ENCODE data around the gene BABAM2.

DNA sequence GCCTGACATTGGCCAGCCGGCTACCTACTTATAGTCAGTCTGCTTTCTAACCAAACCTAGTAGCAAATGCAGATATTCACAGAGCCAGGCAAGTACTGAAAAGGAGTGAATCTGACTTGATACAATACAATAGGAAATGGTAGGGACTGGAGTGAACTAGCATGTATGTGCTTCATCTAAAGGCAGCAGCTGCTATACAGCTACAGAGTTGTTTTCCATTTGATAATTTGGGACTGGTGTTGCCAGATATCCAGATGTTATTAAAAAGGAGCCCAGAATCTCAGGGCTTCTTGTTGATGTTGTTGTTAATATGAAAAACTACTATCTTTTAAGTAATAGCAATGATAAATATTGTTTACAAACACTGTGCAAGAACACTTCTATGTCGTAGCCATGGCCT is 159.4 kb downstream of the BABAM2 start:
- TF ChIP-seq, protein P1, sequence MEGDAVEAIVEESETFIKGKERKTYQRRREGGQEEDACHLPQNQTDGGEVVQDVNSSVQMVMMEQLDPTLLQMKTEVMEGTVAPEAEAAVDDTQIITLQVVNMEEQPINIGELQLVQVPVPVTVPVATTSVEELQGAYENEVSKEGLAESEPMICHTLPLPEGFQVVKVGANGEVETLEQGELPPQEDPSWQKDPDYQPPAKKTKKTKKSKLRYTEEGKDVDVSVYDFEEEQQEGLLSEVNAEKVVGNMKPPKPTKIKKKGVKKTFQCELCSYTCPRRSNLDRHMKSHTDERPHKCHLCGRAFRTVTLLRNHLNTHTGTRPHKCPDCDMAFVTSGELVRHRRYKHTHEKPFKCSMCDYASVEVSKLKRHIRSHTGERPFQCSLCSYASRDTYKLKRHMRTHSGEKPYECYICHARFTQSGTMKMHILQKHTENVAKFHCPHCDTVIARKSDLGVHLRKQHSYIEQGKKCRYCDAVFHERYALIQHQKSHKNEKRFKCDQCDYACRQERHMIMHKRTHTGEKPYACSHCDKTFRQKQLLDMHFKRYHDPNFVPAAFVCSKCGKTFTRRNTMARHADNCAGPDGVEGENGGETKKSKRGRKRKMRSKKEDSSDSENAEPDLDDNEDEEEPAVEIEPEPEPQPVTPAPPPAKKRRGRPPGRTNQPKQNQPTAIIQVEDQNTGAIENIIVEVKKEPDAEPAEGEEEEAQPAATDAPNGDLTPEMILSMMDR (IDR thresholded peaks at IDR 0.05) = no peak
- TF ChIP-seq POLR2A (IDR thresholded peaks at IDR 0.05) = no peak

Data from Peyer's patch (tissue), 4 donors.